ENCODE measurements around the gene GALNT2.
A peak's percentile ranks its signal among the peaks of the same experiment; 100 is the strongest.

Gene GALNT2

DNA sequence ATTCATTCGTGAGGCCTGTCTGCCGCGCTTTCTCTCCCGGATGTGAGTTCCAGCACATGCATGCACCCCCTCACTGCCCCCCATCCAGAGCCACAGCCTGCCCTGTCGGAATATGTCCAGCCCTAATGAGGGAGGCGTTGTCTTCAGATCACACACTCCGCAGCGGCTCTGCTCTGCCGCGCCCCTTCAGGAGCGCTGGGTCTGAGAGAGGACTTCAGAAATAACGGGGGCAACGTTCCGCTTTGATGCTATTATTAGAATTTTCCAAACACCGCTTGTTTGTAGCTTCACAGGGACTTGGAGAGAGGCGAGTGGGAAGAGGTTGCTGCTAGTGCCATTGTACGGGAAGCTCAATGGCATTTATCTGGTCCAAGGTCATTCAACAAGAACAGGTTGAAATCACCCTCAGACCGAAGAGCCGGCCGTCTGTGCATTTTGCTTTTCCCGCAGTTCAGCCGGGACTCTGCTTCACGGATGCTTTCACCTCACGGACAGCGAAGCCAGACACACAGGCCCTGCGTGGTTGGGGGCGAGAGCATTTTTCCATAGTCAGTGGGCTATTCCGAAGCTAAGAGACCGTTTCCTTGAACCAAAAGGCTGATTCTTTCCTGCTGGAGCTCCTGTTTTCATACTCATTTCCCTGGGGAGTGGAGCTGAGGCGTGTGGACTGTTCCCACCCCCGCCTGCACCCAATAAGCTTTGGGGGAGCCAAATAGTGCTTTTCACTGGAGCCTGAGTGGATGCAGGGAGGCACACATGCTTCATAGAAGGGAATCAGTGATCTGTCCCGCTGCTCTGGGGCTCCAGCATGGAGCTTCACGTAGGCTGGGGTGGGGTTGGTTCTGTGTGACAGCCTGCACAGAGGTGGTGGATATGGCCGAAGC is 69.7 kb downstream of the GALNT2 start:
- H3K4me3 ChIP-seq (ENCODE audit: low read length), result no peak overlapping the region
- H3K9me3 ChIP-seq (ENCODE audit: control insufficient read depth, low read length), result no peaks in the 10 kb centered on the region
- H3K36me3 ChIP-seq (ENCODE audit: control insufficient read depth, insufficient read depth, low read length, severe bottlenecking), result peaks cover 5% of the 10 kb centered on the region
- no peaks in the 10 kb centered on the region for H3K27me3 ChIP-seq (replicated peaks; ENCODE audit: control insufficient read depth, insufficient read depth, low read length)
- H3K4me1 ChIP-seq (ENCODE audit: control insufficient read depth, insufficient read depth, low read length), result peaks cover 39% of the 10 kb centered on the region
- H3K9ac ChIP-seq (ENCODE audit: low read length), result peak overlapping the region; percentile 22
- DNase-seq (ENCODE audit: low read depth), result no peak

DNA sequence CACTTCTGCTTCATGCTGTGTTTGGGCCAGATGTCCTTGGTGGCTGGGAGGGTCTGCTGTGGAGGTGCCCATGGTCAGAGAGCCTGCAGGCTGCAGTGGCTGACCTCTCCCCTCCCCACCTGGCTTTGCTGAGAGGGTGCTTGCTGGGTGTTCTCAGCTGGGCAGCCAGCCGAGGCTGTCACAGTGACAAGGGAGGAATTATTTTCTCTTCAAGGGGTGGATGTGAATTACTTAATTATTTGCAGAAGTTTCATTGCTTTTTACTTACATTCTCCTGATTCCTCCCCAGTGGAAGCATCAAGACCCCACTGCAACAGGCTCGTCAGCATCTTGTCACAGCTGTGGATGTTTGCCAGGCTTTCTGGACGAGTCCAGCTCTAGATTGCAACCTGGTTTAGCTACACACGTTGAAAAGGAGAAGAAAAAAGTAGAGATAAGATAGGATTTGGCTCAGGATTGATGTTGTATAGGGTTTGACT is 70.3 kb downstream of the GALNT2 start:
- DNase-seq (ENCODE audit: low read depth), result no peak
- no peak overlapping the region for H3K4me3 ChIP-seq (ENCODE audit: low read length)

DNA sequence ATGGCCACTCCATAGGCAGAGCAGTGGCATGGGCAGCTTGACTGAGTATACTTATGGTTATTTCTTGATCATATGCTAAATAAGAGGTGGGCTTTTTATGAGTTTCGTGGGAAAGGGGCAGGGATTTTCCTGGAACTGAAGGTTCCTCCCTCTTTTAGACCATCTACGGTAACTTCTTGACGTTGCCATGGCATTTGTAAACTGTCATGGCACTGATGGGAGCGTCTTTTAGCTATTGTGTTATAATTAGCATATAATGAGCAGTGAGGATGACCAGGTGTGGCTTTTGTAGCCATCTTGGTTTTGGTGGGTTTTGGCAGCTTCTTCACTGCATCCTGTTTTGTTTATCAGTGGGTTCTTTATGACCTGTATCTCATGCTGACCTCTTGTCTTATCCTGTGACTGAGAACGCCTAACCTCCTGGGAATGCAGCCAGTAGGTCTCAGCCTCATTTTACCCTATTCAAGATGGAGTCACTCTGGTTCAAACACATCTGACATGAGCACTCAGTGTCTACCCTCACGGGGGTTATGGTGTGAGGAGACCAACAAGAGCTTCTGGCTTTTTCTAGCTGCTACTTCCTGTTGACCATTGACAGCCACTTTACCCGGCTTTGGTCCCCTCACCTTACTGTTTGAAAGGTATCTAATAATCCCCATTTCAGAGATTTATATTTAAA is 71.7 kb downstream of the GALNT2 start:
- Histone ChIP-seq H3K9me3 (ENCODE audit: control insufficient read depth, low read length) (no peaks in the 10 kb centered on the region), H3K4me1 (ENCODE audit: control insufficient read depth, insufficient read depth, low read length) (peaks cover 44% of the 10 kb centered on the region), H3K27me3 (replicated peaks; ENCODE audit: control insufficient read depth, insufficient read depth, low read length) (no peaks in the 10 kb centered on the region), H3K4me3 (ENCODE audit: low read length) (no peak overlapping the region), H3K9ac (ENCODE audit: low read length) (no peak overlapping the region), H3K36me3 (ENCODE audit: control insufficient read depth, insufficient read depth, low read length, severe bottlenecking) (peaks cover 5% of the 10 kb centered on the region)
- DNase-seq (ENCODE audit: low read depth), result no peak

More for the DNA sequence above, 70.3 kb downstream of the GALNT2 start:
- Histone ChIP-seq H3K36me3 (ENCODE audit: control insufficient read depth, insufficient read depth, low read length, severe bottlenecking) (peaks cover 5% of the 10 kb centered on the region), H3K4me1 (ENCODE audit: control insufficient read depth, insufficient read depth, low read length) (peaks cover 40% of the 10 kb centered on the region), H3K9me3 (ENCODE audit: control insufficient read depth, low read length) (no peaks in the 10 kb centered on the region), H3K27me3 (replicated peaks; ENCODE audit: control insufficient read depth, insufficient read depth, low read length) (no peaks in the 10 kb centered on the region), H3K9ac (ENCODE audit: low read length) (peak overlapping the region; percentile 22)

DNA sequence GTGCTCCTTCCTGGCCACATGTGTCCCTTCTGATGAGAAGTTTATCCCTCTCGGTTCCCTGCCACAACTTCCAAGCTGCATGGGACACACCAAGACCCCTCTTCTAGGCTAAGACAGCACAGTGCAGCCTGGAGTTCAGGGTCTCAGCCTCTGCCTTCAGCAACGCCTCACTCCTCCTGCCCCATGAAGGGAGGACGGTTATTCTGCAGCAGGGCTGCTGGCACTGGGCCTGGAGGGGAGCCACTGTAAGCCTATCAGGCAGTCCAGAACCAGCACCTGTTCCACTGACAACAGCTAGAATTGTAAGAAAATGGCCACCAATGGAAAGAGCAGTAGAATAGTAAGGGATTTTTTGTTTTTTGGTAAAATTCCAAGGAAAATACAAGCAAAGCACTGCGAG is 72.3 kb downstream of the GALNT2 start:
- DNase-seq (ENCODE audit: low read depth), result no peak
- Histone ChIP-seq H3K9ac (ENCODE audit: low read length) (no peak overlapping the region), H3K27me3 (replicated peaks; ENCODE audit: control insufficient read depth, insufficient read depth, low read length) (no peaks in the 10 kb centered on the region), H3K9me3 (ENCODE audit: control insufficient read depth, low read length) (no peaks in the 10 kb centered on the region), H3K4me1 (ENCODE audit: control insufficient read depth, insufficient read depth, low read length) (peaks cover 44% of the 10 kb centered on the region), H3K36me3 (ENCODE audit: control insufficient read depth, insufficient read depth, low read length, severe bottlenecking) (peaks cover 5% of the 10 kb centered on the region), H3K4me3 (ENCODE audit: low read length) (no peak overlapping the region)

DNA sequence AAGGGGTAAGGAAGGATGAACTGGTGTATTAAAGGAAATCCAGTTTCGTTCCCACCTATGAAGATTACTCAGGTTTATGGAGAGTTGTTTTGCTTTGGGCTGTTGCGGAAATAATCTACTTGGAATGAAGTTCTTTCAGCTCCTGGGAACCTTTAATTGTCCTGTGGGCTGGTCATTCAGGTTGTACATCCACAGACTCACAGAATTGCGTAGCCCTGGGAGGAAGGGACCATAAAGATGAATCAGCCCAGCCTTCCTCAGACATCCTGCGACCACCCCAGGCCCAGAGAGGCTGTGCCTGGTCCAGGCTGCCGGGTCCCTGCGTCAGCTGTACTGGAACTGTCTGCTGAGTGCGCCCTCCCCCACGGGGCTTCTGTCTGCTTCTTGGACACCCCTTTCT is 72.7 kb downstream of the GALNT2 start:
- no peak overlapping the region for H3K9ac ChIP-seq (ENCODE audit: low read length)
- peaks cover 5% of the 10 kb centered on the region for H3K36me3 ChIP-seq (ENCODE audit: control insufficient read depth, insufficient read depth, low read length, severe bottlenecking)
- peaks cover 43% of the 10 kb centered on the region for H3K4me1 ChIP-seq (ENCODE audit: control insufficient read depth, insufficient read depth, low read length)
- no peak for DNase-seq (ENCODE audit: low read depth)
- no peaks in the 10 kb centered on the region for H3K9me3 ChIP-seq (ENCODE audit: control insufficient read depth, low read length)
- no peak overlapping the region for H3K4me3 ChIP-seq (ENCODE audit: low read length)
- H3K27me3 ChIP-seq (replicated peaks; ENCODE audit: control insufficient read depth, insufficient read depth, low read length), result no peaks in the 10 kb centered on the region

DNA sequence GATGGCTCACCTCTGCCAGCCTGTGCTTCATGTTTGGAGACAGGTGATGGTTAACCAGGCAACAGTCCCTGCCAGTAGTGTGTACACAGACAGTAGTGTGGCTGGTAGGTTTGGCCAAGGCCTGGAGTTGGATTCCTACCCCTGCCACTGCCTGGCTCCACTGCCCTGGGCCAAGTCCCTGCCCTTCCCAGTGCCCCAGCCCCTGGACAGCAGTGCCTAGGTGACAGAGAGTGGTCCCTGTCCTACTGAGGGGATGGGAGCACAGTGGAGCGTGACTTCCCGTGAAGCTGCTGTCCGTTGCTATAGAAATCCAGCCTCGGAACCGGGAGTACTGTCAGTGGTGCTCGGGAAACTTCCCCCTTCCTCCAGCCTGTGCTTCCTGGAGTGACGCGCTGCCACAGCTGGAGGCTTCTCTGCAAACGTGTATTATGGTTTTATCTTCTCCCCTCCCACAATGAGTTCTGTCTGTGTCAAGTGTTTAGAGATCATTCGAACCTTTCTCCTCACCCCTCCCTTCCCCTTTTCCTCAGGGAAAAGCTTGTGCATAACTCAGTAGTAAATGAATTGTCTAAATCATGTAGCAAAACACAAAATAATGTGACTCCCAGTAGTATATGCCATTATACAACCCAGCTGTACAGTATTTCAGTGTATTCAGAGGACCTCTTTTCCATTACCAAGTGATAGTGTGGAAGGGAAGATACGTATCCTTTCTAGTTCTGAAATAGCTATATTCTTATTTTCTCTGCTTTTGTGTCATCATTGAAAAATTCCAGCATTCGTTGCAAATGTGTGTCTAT is 73.4 kb downstream of the GALNT2 start:
- peak overlapping the region; percentile 20 for H3K9ac ChIP-seq (ENCODE audit: low read length)

DNA sequence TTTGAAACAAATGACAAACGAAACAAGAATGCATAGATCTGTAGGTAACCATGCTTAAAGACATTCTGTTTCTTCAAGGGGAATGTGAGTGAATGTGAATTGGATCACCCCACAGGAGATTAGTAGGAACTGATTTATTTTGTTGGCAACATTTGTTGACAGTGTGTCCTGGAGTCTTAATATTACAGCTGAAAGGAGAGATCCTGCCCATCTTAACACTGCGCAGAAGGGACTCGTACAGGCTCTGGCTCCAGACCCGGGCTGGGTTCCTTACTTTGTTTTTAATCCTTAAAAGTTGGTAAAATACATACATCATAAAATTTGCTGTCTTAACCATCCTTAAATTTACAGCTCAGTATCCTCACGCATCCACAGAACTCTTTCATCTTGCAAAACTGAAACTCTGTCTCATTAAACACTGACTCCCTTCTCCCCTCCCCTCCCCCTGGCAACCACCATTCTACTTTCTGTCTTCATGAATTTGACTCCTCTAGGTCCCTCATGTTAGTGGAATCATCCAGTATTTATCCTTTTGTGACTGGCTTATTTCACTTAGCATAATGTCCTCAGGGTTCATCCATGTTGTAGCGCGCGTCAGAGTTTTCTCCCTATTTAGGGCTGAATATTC is 74.1 kb downstream of the GALNT2 start:
- H3K9me3 ChIP-seq (ENCODE audit: control insufficient read depth, low read length), result no peaks in the 10 kb centered on the region
- peak; percentile 65 for DNase-seq (ENCODE audit: low read depth)
- H3K27me3 ChIP-seq (replicated peaks; ENCODE audit: control insufficient read depth, insufficient read depth, low read length), result no peaks in the 10 kb centered on the region
- no peak overlapping the region for H3K9ac ChIP-seq (ENCODE audit: low read length)
- peaks cover 5% of the 10 kb centered on the region for H3K36me3 ChIP-seq (ENCODE audit: control insufficient read depth, insufficient read depth, low read length, severe bottlenecking)
- peaks cover 50% of the 10 kb centered on the region for H3K4me1 ChIP-seq (ENCODE audit: control insufficient read depth, insufficient read depth, low read length)
- peak overlapping the region; percentile 17 for H3K4me3 ChIP-seq (ENCODE audit: low read length)

More for the DNA sequence above, 73.4 kb downstream of the GALNT2 start:
- peaks cover 43% of the 10 kb centered on the region for H3K4me1 ChIP-seq (ENCODE audit: control insufficient read depth, insufficient read depth, low read length)
- no peaks in the 10 kb centered on the region for H3K27me3 ChIP-seq (replicated peaks; ENCODE audit: control insufficient read depth, insufficient read depth, low read length)
- no peaks in the 10 kb centered on the region for H3K9me3 ChIP-seq (ENCODE audit: control insufficient read depth, low read length)
- H3K4me3 ChIP-seq (ENCODE audit: low read length), result peak overlapping the region; percentile 17
- no peak for DNase-seq (ENCODE audit: low read depth)
- H3K36me3 ChIP-seq (ENCODE audit: control insufficient read depth, insufficient read depth, low read length, severe bottlenecking), result peaks cover 5% of the 10 kb centered on the region

DNA sequence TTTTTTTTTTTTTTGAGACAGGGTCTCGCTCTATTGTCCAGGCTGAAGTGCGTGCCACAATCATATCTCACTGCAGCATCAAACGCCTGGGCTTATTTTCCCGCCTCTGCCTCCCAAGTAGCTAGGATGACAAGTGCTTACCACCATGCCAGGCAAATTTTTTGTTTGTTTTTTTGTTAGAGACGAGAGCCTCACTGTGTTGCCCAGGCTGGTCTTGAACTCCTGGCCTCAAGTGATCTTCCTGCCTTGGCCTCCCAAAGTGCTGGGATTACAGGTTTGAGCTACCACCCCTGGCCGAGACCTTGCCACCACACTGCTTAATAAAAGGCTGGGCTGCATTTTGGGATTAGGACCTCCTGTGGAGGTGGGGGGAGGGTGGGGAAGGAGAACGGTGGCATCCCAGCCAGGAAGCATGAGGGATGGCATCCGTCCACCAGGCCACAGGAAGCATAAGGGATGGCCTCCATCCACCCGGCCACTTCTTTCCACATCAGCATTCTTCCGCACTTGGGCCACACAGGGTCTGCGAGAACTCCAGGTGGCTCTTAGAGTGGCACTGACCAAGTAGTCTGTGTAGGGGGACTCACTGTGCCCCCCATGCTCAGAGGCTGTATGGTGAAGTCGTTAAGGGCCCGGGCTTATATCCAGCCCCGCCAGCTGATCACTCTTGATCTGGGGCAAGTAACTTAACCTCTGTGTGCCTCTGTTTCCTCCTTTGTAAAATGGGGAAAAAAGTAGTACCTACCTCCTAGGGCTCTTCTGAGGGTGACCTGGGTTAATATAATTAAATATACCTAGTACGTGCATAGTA is 75.0 kb downstream of the GALNT2 start:
- Histone ChIP-seq H3K36me3 (ENCODE audit: control insufficient read depth, insufficient read depth, low read length, severe bottlenecking) (peaks cover 2% of the 10 kb centered on the region), H3K4me1 (ENCODE audit: control insufficient read depth, insufficient read depth, low read length) (peaks cover 47% of the 10 kb centered on the region), H3K9me3 (ENCODE audit: control insufficient read depth, low read length) (no peaks in the 10 kb centered on the region), H3K27me3 (replicated peaks; ENCODE audit: control insufficient read depth, insufficient read depth, low read length) (no peaks in the 10 kb centered on the region), H3K9ac (ENCODE audit: low read length) (no peak overlapping the region), H3K4me3 (ENCODE audit: low read length) (no peak overlapping the region)
- DNase-seq (ENCODE audit: low read depth), result no peak

DNA sequence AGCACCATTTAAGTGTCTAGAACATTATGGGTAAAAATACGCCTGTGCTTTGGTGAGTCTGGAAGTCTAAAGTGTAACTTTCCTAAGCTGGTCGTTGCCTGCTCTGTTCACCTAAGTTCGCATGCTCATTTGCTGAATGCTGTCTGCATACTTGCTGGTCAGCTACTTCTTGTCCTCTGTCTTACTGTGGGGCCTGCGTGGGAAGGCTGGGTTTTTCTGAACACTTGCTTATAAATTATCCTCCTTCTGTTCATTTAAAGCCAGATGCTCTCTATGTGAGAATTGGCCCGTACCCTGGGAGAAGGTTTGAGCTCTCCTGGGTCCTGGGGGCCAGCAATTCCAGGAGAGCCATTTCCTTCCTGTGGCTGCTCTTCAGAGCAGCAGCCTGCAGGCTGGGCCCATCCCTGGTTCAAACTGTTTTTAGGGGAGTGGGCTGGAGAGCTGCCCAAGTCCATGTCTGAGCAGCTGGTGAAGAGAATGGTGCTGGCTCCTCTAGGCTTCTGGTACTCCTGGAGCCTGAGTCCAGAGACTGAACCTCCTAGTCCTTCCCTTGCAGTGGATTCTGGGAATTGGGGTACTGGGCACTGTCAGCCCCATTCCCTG is 75.7 kb downstream of the GALNT2 start:
- H3K9me3 ChIP-seq (ENCODE audit: control insufficient read depth, low read length), result no peaks in the 10 kb centered on the region
- peaks cover 45% of the 10 kb centered on the region for H3K4me1 ChIP-seq (ENCODE audit: control insufficient read depth, insufficient read depth, low read length)
- DNase-seq (ENCODE audit: low read depth), result no peak
- H3K9ac ChIP-seq (ENCODE audit: low read length), result no peak overlapping the region
- H3K4me3 ChIP-seq (ENCODE audit: low read length), result no peak overlapping the region
- H3K36me3 ChIP-seq (ENCODE audit: control insufficient read depth, insufficient read depth, low read length, severe bottlenecking), result no peaks in the 10 kb centered on the region
- no peaks in the 10 kb centered on the region for H3K27me3 ChIP-seq (replicated peaks; ENCODE audit: control insufficient read depth, insufficient read depth, low read length)

DNA sequence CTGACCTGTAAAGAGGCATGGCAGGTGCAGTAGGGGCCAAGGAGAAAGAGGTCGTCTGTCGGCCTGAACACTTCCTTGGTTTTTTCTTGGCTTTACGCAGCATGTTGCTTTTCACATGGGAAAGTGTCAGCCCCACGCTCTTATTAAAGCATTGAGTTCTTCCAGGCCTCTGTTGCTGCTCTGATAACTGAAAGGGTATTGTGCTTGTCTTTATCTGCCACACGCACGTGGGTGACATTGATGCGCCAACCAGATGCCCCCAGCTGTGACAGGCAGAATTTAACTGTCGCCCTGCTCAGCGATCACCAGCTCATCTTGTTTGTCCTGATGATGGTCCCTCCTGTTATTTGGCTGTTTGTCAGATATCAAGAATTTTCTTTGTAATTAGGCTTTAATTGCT is 76.5 kb downstream of the GALNT2 start:
- Histone ChIP-seq H3K36me3 (ENCODE audit: control insufficient read depth, insufficient read depth, low read length, severe bottlenecking) (no peaks in the 10 kb centered on the region), H3K4me3 (ENCODE audit: low read length) (no peak overlapping the region), H3K9ac (ENCODE audit: low read length) (no peak overlapping the region), H3K27me3 (replicated peaks; ENCODE audit: control insufficient read depth, insufficient read depth, low read length) (no peaks in the 10 kb centered on the region), H3K9me3 (ENCODE audit: control insufficient read depth, low read length) (no peaks in the 10 kb centered on the region), H3K4me1 (ENCODE audit: control insufficient read depth, insufficient read depth, low read length) (peaks cover 43% of the 10 kb centered on the region)
- no peak for DNase-seq (ENCODE audit: low read depth)
